Prostate gland (tissue), 2 donors: ENCODE measurements around the gene EPB42. TPM values are rescaled to one million over a fixed set of nuclear protein-coding genes. Genes with fewer than 3 reads are reported as not detected.

Source experiments
- DNase-seq: peaks from one replicate; pipeline ENCODE4 v3.0.0-alpha.2; 2019; ENCODE audit warnings: low spot score
- H3K27ac ChIP-seq, 2 donors: fragments of 200-600 bp; sonication (generic); 2 replicates each; pipeline ENCODE4 v1.5.1; 2017 to 2019
- H3K27me3 ChIP-seq: fragments of 200-600 bp; sonication (generic); replicated peaks from 2 replicates; pipeline ENCODE4 v1.5.1; 2019; ENCODE audit not compliant: insufficient read depth
- H3K36me3 ChIP-seq, 2 donors: fragments of 200-600 bp; sonication (generic); 1 replicate in 1 of 2; 2 replicates in 1 of 2; pipeline versions ENCODE4 v1.5.1 to v1.8.1; 2017 to 2019
- H3K4me1 ChIP-seq: fragments of 200-600 bp; sonication (generic); replicated peaks from 2 replicates; pipeline ENCODE4 v1.5.1; 2019
- H3K4me3 ChIP-seq, 2 donors: fragments of 200-600 bp; sonication (generic); 2 replicates each; pipeline ENCODE4 v1.5.1; 2017 to 2019
- H3K9me3 ChIP-seq: fragments of 200-600 bp; sonication (generic); 2 replicates; pipeline ENCODE4 v1.5.1; 2017
- POLR2A ChIP-seq: fragments of 450-650 bp; IDR thresholded peaks from one replicate; pipeline ENCODE4 v1.6.1; 2016; ENCODE audit warnings: antibody characterized with exemption, mild to moderate bottlenecking
- POLR2AphosphoS5 ChIP-seq: sonication (generic); formaldehyde crosslinking; IDR thresholded peaks from one replicate; pipeline ENCODE4 v1.6.1; 2017; ENCODE audit warnings: antibody characterized with exemption
- WGBS: methylation state at CpG from one replicate; pipeline ENCODE4 v1.1.5; 2018; 5-methylcytosine and 5-hydroxymethylcytosine counted together
- intact Hi-C: fragments of 100-400 bp; cut with DNase I; formaldehyde crosslinking; loops from one replicate; pipeline ENCODE4 v1.14.2; 2022
- total RNA-seq, 2 donors: library from RNA; depleted of rRNA; stranded (reverse); fragments of >200 nt; gene quantifications; one replicate each; pipeline ENCODE4 v1.1.0, GENCODE V29; 2016
- TF ChIP-seq, protein P1 (sequence below), 4 experiments: fragments of 200-600 bp in 2 of 4; fragments of 450-650 bp in 2 of 4; sonication (generic) in 2 of 4; IDR thresholded peaks; 1 replicate in 3 of 4; 2 replicates in 1 of 4; pipeline ENCODE4 v1.5.1; 2016 to 2019; ENCODE audit warnings: antibody characterized with exemption in 4 of 4, mild to moderate bottlenecking in 2 of 4, moderate library complexity in 2 of 4

The EPB42 gene
- total RNA-seq, result 1 to 10 TPM in 1 of 2 donors, not detected in 1; 1.4 TPM

- DNase-seq, result no peak
- H3K27ac ChIP-seq, result no peak within 1 kb of the TSS
- TF ChIP-seq POLR2AphosphoS5 (no peak), POLR2A (no peak)
- TF ChIP-seq, protein P1, sequence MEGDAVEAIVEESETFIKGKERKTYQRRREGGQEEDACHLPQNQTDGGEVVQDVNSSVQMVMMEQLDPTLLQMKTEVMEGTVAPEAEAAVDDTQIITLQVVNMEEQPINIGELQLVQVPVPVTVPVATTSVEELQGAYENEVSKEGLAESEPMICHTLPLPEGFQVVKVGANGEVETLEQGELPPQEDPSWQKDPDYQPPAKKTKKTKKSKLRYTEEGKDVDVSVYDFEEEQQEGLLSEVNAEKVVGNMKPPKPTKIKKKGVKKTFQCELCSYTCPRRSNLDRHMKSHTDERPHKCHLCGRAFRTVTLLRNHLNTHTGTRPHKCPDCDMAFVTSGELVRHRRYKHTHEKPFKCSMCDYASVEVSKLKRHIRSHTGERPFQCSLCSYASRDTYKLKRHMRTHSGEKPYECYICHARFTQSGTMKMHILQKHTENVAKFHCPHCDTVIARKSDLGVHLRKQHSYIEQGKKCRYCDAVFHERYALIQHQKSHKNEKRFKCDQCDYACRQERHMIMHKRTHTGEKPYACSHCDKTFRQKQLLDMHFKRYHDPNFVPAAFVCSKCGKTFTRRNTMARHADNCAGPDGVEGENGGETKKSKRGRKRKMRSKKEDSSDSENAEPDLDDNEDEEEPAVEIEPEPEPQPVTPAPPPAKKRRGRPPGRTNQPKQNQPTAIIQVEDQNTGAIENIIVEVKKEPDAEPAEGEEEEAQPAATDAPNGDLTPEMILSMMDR (IDR thresholded peaks at IDR 0.05), result no peak
- no peaks in the 10 kb centered on the region for H3K36me3 ChIP-seq
- H3K27me3 ChIP-seq, result no peaks in the 10 kb centered on the region
- no peaks in the 10 kb centered on the region for H3K9me3 ChIP-seq
- no peaks in the 10 kb centered on the region for H3K4me1 ChIP-seq
- WGBS, result 75% methylated on average over 3 of the region's 3 CpGs
- intact Hi-C loops, result no loop called here
- H3K4me3 ChIP-seq, result no peak within 1 kb of the TSS
Observed at GRCh38 chr15:43220991-43221403, at the start of gene EPB42. TSS of gene EPB42 (minus strand) at chr15:43221018. CDS start at chr15:43220825, 193 bp downstream.

- no peaks in the 10 kb centered on the region for H3K9me3 ChIP-seq
- WGBS, result 81% methylated on average over 5 of the region's 5 CpGs
- H3K4me3 ChIP-seq, result no peak overlapping the region
- TF ChIP-seq, protein P1 (IDR thresholded peaks at IDR 0.05), result no peak
- TF ChIP-seq POLR2AphosphoS5, result no peak
- no peak for TF ChIP-seq POLR2A
- no peak for DNase-seq
- intact Hi-C loops, result no loop called here
- H3K27me3 ChIP-seq, result no peaks in the 10 kb centered on the region
- H3K27ac ChIP-seq, result no peak overlapping the region
- no peaks in the 10 kb centered on the region for H3K36me3 ChIP-seq
- H3K4me1 ChIP-seq, result no peaks in the 10 kb centered on the region
Observed at GRCh38 chr15:43270113-43270665, 49.4 kb upstream of the EPB42 start.

DNA sequence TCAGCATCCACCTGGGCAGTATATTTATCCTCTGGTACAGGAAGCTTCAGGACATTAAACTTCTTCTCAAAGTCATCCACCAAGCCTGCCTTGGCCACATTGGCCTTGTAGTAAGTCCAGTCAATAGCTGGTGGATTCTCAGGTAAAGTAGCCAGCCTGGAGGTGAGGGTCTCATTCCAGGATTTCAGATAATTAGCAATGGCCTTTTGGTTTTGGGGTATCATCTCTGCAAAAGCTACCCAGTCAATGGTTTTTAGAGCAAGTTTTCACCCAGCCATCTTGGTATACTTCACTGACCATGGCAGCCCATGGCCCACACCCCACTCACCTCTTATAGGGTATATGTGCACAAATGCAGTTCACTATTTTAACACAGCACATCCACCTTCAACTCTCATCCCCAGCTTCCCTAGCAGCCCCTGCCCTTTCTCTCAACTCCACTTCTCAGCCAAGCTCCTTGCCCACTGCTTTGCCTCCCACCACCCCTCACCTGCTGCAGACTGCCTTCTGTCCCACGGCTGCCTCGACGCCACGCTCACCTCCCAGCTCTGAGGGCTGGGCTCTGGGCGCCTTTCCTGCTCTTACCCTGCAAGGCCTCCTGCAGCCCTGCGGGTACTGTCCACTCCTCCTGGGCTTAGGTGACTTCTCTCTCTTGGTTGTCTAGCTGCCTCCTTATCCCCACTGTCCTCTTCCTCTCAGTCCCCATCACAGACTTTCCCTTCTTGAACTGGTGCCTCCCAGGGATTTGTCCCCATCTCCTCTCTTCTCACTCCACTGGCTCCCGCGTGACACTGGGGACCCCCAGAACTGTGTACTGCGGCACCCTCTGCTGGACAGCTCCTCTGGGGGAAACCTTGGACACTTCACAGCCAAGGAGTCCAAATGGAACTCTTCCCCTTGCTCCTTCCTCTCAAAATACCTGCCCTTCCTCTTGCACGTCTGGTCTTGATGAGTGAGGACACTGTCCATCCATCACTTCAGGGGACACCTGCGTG is 47.6 kb upstream of the EPB42 start:
- no peak overlapping the region for H3K4me3 ChIP-seq
- TF ChIP-seq POLR2A (no peak), POLR2AphosphoS5 (no peak)
- TF ChIP-seq, protein P1 (IDR thresholded peaks at IDR 0.05), result no peak
- intact Hi-C loops, result no loop called here
- no peak overlapping the region for H3K27ac ChIP-seq
- no peaks in the 10 kb centered on the region for H3K4me1 ChIP-seq
- WGBS, result 58% methylated on average over 11 of the region's 11 CpGs
- no peaks in the 10 kb centered on the region for H3K36me3 ChIP-seq
- no peaks in the 10 kb centered on the region for H3K27me3 ChIP-seq
- no peak for DNase-seq
- H3K9me3 ChIP-seq, result no peaks in the 10 kb centered on the region

- intact Hi-C loops, result no loop called here
- H3K4me1 ChIP-seq, result no peaks in the 10 kb centered on the region
- no peaks in the 10 kb centered on the region for H3K27me3 ChIP-seq
- no peaks in the 10 kb centered on the region for H3K36me3 ChIP-seq
- peak overlapping the region; percentile 27 to 55 for H3K27ac ChIP-seq
- TF ChIP-seq, protein P1 (IDR thresholded peaks at IDR 0.05), result no peak
- TF ChIP-seq POLR2A, result no peak
- no peak for TF ChIP-seq POLR2AphosphoS5
- H3K4me3 ChIP-seq, result no peak overlapping the region
- H3K9me3 ChIP-seq, result no peaks in the 10 kb centered on the region
- WGBS, result 78% methylated on average over 2 of the region's 2 CpGs
- no peak for DNase-seq
Observed at GRCh38 chr15:43267439-43267838, 46.6 kb upstream of the EPB42 start.
